A549 treated with Mapracorat at 1 μM for 4 hours (cell line): ENCODE data around the gene HCST. TPM values are rescaled to one million over a fixed set of nuclear protein-coding genes. Genes with fewer than 3 reads are reported as not detected.

Experiments
- total RNA-seq: library from RNA; stranded (reverse); fragments of 200-300 nt; extraction: Qiagen RNA extraction; gene quantifications from 5 replicates; pipeline ENCODE4 v1.2.3, GENCODE V29; 2022

Gene HCST
- total RNA-seq: 0.30 to 0.45 TPM (median 0.35 TPM) in 5 replicates

DNA sequence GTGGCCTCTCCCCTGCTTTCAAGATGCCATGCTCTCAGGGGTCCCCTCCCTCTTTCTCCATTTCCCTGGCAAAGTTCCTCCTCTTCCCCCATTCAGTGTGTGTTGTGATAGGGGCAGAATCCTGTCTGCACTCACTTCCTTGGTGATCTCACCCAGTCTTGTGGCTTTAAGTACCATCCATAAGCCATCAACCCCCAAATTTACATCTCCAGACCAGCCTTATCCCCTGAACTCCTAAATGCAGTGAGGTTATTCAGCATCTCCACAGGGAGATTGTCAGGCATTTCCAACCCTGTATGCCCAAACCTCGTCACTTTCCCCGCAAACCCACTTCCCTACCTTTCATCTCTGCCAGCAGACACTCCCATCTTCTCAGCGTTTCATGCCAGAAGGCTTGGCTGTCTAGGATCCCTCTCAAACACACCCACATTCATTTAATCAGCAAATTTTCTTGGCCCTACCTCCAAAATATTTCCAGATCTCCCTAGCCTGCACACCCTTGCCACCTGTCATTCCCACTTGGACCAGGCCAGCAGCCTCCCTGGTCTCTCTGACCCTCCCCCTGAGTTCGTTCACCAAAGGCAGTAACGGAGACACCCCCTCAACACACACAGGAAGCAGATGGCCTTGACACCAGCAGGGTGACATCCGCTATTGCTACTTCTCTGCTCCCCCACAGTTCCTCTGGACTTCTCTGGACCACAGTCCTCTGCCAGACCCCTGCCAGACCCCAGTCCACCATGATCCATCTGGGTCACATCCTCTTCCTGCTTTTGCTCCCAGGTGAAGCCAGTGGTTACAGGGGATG lies at the start of gene HCST:
HCST (plus strand) TSS at position 676 of the 808 bp plus-strand sequence; CDS start at position 741, 65 bp downstream.

GRCh38 chr19:35856546-35857149 lies 45.7 kb upstream of the HCST start, which contains the start of gene KIRREL2:
KIRREL2 (plus strand) TSS chr19:35856911; CDS start chr19:35857120, 209 bp downstream.

DNA sequence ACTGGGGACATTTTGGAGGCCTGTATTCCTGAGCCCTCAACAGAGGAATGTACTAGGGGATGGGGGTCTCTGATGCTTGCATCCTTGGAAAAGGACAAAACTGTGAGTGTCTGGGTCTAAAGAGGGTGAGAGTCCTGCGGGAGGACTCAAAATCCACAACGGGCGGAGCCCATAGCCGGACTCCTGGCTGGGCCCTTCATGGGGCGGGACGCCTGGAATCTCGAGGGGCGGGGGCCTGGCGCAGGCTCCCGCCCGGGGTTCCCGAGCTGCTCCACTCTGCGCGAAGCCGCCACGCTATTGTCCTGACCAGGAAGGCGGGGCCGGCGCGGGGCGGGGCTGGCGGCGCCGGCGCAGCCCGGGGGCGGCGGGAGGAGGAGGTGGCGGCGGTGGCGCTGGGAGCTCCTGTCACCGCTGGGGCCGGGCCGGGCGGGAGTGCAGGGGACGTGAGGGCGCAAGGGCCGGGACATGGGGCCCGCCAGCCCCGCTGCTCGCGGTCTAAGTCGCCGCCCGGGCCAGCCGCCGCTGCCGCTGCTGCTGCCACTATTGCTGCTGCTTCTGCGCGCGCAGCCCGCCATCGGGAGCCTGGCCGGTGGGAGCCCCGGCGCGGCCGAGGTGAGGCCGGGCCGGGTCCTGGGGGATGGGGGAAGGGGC lies 34.0 kb upstream of the HCST start, which contains the start of gene APLP1:
APLP1 (plus strand) TSS at position 403 of the 651 bp plus-strand sequence; CDS start at position 466, 63 bp downstream.

DNA sequence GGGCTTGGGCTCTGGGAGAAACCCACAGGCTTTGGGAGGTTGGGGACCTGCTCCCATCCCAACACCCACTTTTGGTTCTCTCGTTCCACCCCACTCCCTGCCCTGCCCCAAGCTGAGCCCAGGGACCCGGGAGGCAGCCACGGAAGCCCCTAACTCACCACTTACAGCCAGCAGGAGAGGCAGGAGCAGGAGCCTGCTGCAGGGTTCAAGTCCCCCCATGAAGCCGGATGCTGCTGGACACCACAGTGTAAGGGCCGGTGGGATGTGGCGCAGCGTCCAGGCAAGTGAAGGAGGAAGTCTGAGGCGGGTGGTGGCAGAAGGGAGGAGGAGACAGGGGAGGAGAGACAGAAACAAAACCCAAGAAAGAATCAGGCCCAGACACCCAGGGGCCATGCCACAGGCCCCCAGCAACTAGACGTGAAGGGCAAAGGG lies 5.7 kb downstream of the HCST start, which contains the start of gene TYROBP:
TYROBP (minus strand) TSS at position 286 of the 432 bp plus-strand sequence; CDS start at position 219, 67 bp downstream.

DNA sequence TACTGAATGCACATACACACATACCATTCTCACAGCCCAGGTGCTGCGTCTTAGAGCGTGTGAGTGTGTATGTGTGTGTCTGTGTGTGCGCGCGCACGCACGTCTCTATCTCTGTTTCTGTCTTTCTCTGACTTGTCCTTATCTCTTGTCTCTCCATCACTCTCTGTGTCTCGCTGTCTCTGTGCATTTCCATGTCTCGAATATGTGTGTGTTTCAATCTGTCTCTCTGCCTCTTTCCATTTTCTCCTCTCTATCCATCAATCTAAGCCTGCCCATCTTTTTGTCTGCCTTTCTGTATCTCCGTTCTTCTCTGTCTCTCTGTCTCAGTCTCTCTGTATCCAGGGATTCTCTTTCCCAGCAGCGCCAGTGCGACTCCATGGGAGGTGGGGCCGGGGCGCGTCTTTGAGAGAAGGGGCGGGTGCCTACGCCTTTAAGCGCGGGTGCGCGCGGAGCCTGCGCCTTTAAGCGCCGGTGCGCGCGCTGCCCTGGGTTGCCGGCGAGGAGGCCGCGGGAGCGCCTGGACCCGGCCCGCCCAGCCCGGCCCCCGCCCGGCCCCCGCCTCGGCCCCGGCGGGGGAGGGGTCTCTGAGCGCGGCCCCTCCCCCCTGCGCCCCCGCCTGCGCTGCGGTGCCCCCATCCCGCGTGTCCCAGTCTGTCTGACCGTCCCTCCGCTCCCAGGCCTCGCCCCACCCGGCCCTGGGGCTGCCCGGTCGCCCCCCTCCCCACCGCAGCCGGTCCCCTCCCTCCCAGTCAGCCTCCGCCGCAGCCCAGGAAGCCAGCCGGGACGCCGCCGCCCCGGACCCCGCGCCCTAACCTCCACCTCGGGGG lies 33.8 kb downstream of the HCST start, which contains the start of gene LRFN3:
LRFN3 (plus strand) TSS at position 464 of the 827 bp plus-strand sequence. CDS start 3,052 bp downstream, outside the sequence.

Other genes with a start within 250 kb of the HCST start
- 0.72 to 1.1 TPM (median 0.94 TPM) in 5 replicates for gene UPK1A, start 236.0 kb upstream of the HCST start, total RNA-seq
- gene ZBTB32, start 198.0 kb upstream of the HCST start, total RNA-seq: not detected in 5 replicates
- 46.2 to 63.6 TPM (median 56.5 TPM) in 5 replicates for gene KMT2B, start 184.5 kb upstream of the HCST start, total RNA-seq
- 10.2 to 14.6 TPM (median 11.8 TPM) in 5 replicates for gene IGFLR1, start 160.1 kb upstream of the HCST start, total RNA-seq
- gene U2AF1L4, start 157.1 kb upstream of the HCST start, total RNA-seq: 24.6 to 30.2 TPM (median 25.0 TPM) in 5 replicates
- 288 to 310 TPM (median 290 TPM) in 5 replicates for gene PSENEN, start 156.9 kb upstream of the HCST start, total RNA-seq
- 20.3 to 28.5 TPM (median 22.0 TPM) in 5 replicates for gene LIN37, start 154.0 kb upstream of the HCST start, total RNA-seq
- gene HSPB6, start 145.5 kb upstream of the HCST start, total RNA-seq: 0.12 to 0.28 TPM (median 0.19 TPM) in 3 of 5 replicates, not detected in the others
- 24.6 to 30.3 TPM (median 28.2 TPM) in 5 replicates for gene PROSER3, start 144.4 kb upstream of the HCST start, total RNA-seq
- gene ARHGAP33, start 127.0 kb upstream of the HCST start, total RNA-seq: 3.9 to 9.3 TPM (median 7.6 TPM) in 5 replicates
- 0.16 to 0.53 TPM (median 0.34 TPM) in 5 replicates for gene PRODH2, start 89.7 kb upstream of the HCST start, total RNA-seq
- gene NPHS1, start 50.0 kb upstream of the HCST start, total RNA-seq: 0.27 to 0.75 TPM (median 0.56 TPM) in 5 replicates
- gene KIRREL2, start 45.6 kb upstream of the HCST start, total RNA-seq: 0.42 to 0.60 TPM (median 0.55 TPM) in 5 replicates
- 73.4 to 99.4 TPM (median 94.1 TPM) in 5 replicates for gene APLP1, start 34.0 kb upstream of the HCST start, total RNA-seq
- 5.5 to 7.7 TPM (median 6.2 TPM) in 5 replicates for gene NFKBID, start 2.0 kb upstream of the HCST start, total RNA-seq
- not detected in 5 replicates for gene TYROBP, start 5.8 kb downstream of the HCST start, total RNA-seq
- 12.9 to 23.3 TPM (median 21.0 TPM) in 5 replicates for gene LRFN3, start 33.8 kb downstream of the HCST start, total RNA-seq
- 28.4 to 51.5 TPM (median 47.8 TPM) in 5 replicates for gene SDHAF1, start 92.7 kb downstream of the HCST start, total RNA-seq
- gene SYNE4, start 106.3 kb downstream of the HCST start, total RNA-seq: 0.11 to 0.28 TPM (median 0.15 TPM) in 5 replicates
- 21.2 to 31.5 TPM (median 22.9 TPM) in 5 replicates for gene ALKBH6, start 111.7 kb downstream of the HCST start, total RNA-seq
- gene CLIP3, start 130.3 kb downstream of the HCST start, total RNA-seq: 0.72 to 1.3 TPM (median 0.84 TPM) in 5 replicates
- 4.9 to 8.1 TPM (median 6.5 TPM) in 5 replicates for gene THAP8, start 151.8 kb downstream of the HCST start, total RNA-seq
- gene WDR62, start 152.4 kb downstream of the HCST start, total RNA-seq: 19.3 to 30.3 TPM (median 26.1 TPM) in 5 replicates
- gene OVOL3, start 208.6 kb downstream of the HCST start, total RNA-seq: 0.29 to 0.78 TPM (median 0.41 TPM) in 4 of 5 replicates, not detected in the other
- gene POLR2I, start 212.3 kb downstream of the HCST start, total RNA-seq: 235 to 264 TPM (median 260 TPM) in 5 replicates
- 470 to 583 TPM (median 556 TPM) in 5 replicates for gene TBCB, start 212.9 kb downstream of the HCST start, total RNA-seq
- 1,613 to 2,236 TPM (median 2,124 TPM) in 5 replicates for gene CAPNS1, start 237.5 kb downstream of the HCST start, total RNA-seq
- not detected in 5 replicates for gene COX7A1, start 249.9 kb downstream of the HCST start, total RNA-seq